ENCODE results near the gene FAM78A.

Gene FAM78A

DNA sequence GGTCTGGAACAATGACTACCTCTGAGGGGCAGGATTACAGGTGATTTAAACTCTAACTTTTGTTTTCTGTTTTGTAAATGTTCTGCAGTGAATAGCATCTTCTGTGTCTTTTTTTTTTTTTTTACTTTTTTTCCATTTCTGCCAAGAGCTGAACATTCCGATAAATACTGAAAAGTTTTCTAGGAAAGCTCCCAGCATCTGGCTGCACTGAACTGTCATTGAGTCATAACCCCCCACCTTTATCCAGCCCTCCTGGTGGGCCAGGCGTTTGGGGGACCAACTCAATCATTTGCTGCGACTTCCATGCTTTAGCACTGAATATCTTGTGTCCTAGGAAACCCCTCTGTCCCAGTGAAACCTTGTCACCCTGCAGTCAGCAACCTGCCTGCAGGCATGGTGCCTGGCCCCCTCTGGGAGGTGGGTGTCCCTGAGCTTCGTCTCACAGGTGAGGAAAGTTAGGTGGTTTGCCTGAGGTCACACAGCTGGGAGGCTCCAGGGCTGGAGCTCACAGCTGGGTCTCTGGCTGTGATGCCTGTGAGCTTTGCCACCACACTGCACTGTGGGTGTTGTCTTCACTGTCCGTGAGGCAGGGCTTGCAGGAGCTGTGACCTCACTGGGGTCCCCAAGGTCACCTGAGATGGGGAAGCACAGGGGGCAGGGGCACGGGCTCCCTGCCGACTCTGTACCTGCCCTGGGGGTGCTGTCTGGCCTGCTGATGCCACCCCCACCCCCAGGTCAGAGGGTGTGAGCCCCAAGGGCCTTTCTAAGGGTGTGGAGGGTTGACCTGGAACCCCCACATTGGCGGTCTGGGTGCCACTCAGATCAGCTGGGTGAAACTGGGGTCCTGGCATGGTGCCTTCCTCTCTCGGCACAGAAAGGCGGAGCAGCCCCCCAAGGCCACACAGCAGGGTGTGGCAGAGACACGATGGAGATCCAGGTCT lies 27.3 kb upstream of the FAM78A start:
- no peak for DNase-seq (ENCODE audit: low read depth, low spot score)

DNA sequence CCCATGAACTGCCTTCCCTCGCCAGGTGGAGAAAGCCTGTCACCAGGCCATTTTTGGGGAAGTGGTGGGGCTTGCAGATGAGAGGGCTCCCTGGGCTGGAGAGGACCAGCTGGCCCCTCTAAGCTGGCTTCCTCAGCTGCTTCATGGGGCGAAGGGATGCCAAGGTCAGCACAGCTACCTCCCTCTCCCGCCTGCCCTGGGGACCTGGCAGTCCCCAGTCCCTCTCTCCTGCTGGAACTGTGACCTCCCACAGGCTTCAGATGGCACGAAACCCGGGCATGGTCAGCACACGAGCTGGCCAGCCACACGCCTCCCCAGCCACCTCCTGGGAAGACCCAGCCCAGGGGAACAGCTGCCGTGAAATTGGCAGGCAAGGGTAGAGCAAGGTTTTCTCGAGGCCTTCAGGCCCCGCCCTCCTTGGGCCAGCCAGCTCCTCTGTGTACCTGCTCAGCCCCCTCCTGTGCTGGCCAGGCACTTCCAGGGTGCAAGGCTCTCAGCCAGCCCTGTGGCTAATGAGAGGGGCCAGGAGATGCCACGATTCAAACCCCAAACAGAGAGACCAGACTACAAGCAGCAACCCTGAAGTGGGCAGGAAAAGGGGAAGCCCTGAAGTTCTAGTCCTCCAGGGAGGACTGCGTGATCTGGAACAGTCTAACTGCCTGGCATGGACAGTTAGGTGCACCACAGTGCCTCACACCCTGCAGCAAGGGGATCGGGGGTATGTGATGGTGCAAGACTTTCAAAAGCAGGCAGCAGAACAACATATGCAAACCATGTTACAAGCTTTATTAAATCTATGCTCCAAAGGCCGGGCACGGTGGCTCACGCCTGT lies 26.1 kb upstream of the FAM78A start:
- no peak for DNase-seq (ENCODE audit: low read depth, low spot score)

DNA sequence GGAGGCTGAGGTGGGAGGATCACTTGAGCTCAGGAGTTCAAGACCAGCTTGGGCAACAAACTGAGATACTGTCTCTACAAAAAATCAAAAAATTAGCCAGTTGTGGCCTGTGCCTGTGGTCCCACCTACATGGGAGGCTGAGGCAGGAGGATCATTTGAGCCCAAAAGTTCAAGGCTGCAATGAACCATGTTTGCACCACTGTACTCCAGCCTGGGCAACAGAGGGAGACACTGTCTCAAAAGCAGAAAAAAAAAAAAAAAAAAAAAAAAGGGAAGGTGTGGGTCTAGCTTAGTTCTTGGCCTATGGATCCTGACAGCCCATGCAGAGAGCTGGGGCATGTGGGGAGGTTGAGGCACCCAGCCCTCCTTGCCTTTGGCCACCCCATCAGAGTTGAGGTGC lies 24.1 kb upstream of the FAM78A start:
- DNase-seq (ENCODE audit: low read depth, low spot score) = no peak

DNA sequence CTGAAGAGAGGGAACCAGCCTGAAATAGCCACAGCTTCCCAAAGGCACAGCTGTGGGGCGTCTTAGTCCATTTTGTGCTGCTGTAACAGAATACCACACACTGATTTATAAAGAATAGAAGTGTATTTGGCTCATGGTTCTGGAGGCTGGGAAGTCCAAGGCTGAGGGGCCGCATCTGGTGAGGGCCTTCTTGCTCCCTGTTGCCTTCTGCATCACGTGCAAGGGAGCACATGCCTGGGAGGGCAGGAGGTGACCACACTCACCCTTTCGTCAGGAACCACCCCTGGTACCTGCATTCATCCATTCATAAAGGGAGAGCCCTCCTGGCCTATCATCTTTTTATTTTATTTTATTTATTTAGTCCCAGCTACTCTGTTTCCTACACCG lies 23.6 kb upstream of the FAM78A start:
- DNase-seq (ENCODE audit: low read depth, low spot score) = no peak

DNA sequence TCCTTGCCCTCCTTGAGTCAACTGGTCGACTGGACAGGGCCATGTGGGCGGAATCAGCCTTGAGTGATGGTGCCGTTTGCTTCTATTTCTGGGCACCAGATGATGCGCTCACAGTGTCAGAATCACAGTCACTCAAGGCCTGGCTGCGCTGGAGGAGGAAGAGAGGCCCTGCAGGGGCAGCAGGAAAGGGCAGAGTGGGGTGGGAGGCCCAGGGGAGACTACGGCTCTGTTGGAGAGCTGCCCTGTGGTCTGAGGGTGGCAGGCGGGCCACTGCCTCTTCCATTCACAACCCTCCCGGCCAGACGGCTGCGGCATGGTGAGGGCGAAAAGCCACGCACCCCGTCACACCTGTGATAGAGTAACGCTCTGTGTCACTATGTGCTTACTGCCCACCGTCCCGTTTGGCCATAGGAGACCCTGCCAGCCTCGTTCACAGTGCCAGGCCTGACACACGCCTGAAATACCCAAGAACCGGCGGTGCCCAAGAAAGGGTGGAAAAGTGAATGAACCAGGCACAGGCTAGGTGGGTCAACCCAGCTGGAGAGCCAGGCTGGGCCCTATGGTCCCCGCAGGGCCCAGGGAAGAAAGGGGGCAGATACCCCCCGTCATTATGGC lies 23.1 kb upstream of the FAM78A start:
- no peak for DNase-seq (ENCODE audit: low read depth, low spot score)

DNA sequence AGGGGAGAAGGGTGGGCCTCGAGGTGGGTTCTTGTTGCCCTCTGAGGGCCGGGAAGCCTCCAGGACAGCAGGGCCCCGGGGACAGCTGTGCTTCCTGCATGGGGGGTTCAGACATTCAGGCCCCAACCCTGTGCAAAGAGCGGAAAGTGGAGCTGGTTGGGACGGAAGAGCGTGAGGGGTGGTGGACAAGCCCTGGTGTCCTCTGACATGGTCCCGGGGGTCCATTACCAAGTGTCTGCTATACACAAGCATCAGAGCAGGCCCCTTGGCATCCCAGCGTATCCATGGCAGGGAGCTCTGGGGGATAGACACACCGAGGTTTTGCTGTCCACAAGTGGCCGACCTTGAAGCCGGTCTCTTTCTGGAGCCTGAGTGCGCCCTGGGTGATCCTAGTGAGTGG lies 22.5 kb upstream of the FAM78A start:
- DNase-seq (ENCODE audit: low read depth, low spot score) = no peak

DNA sequence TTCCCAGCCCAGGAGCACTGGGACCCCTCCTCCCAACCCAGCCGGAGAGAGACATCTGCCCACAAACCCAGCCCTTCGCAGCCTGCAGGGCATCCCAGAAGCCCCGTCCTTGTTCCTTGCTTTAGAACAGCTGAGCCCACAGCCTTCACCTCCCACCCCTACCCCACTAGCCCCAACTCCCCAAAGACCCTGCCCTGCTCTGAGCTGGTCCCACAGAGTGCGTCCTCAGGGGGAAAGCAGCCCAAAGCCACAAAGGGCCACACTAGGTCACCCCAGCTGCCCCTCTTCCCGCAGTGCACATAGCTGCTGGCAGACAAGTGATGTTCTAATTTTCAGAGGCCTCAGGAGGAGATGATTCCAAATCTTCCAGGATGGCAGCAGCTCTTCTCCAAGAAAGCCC lies 22.0 kb upstream of the FAM78A start:
- DNase-seq (ENCODE audit: low read depth, low spot score) = no peak

DNA sequence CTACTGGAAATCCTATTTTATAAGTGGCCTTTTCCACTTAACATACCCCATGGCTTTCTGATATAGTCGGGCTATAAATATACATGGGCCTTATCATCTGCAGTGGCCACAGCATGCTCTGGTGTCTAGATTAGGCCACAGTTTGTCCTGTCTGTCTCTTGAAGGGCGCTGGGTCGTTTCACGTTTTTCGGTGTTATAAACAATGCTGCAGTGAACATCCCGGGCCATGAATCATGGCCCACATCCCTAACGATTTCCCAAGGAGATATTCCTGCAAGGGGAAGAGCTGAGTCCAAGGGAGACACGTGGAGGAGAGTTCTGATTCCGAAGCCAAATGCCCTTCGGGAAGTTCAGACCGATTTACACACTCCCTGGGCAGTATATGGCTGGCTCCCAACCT lies 21.6 kb upstream of the FAM78A start:
- DNase-seq (ENCODE audit: low read depth, low spot score) = no peak

DNA sequence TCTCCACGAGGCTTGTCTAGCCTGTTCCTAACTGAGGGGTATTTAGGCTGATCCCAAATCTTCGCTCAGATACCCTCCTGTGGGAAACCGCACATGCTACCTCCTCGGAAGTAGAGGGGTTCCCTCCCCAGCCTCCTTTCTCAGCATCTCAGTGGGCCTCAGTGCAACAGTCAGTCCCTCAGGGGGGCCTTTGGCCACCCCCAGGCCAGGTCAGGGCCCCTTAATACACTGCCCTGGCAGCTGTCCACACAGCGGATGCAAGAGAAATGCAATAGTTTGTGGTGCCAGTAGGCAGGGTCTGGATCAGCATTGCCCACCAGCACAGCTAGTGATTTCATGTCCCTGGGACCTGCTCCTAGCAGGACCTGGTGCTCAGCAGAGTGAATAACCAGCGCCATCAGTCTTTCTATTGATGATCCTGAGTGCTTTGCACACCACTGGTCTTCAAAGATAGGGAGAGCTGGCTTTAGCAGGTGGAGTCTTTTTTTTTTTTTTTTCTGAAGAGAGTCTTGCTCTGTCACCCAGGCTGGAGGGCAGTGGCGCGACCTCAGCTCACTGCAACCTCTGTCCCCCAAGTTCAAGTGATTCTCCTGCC lies 20.7 kb upstream of the FAM78A start:
- DNase-seq (ENCODE audit: low read depth, low spot score) = no peak

DNA sequence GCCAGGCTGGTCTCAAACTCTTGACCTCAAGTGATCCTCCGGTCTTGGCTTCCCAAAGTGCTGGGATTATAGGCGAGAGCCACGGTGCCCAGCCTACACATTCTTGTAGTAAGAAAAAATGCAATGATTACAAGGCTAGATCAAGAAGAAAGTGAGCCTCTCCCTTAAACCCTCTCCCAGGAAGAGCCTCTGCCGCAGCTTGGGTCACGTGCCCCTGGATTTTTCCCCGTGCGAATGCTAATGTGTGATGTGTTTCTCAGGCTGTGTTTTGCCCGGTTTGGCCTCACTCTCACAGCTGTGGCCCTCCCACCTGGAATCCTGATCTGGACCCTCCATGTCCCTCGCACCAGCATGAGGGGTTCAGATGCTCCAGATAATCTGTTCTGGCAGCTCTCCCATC lies 20.1 kb upstream of the FAM78A start:
- DNase-seq (ENCODE audit: low read depth, low spot score) = no peak

DNA sequence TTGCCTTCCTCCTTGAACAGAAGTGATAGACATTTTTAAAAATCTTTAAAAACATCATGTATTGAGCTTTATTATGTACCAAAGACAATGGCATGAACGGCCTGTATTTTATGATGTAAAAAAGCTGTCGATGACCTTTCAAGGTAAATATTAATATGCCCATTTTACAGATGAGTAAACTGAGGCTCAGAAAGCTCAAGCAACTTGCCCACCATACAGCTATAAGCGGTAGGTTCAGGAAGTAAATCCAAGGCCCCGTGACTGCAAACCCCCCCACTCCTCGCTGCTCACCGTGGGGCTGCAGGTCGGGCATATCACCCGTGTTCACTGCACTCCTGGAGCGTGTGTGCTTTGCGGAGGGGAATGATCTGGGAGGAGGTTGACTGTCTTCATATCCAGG lies 16.6 kb upstream of the FAM78A start:
- DNase-seq (ENCODE audit: low read depth, low spot score) = no peak

DNA sequence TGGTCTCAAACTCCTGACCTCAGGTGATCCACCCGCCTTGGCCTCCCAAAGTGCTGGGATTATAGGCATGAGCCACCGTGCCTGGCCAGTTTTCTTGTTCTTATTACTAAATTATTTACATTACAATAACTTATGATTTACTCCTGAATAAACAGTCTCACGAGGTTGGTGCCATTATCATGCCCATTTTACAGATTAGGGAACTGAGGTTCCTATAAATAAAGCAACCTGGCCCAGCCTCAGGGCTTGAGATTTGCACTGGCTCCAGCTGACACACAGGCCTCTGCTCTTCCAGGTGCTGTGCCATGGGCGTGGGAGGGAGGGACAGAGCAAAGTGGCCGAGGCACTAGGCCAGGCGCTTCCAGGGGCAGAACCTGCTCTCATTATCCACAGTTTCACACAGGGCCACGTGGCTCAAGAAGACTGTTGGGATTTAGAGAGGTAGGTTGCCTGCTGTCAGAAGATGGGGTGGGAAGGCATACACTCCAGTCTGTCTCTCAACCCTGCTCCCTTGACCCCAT lies 15.5 kb upstream of the FAM78A start:
- no peak for DNase-seq (ENCODE audit: low read depth, low spot score)

DNA sequence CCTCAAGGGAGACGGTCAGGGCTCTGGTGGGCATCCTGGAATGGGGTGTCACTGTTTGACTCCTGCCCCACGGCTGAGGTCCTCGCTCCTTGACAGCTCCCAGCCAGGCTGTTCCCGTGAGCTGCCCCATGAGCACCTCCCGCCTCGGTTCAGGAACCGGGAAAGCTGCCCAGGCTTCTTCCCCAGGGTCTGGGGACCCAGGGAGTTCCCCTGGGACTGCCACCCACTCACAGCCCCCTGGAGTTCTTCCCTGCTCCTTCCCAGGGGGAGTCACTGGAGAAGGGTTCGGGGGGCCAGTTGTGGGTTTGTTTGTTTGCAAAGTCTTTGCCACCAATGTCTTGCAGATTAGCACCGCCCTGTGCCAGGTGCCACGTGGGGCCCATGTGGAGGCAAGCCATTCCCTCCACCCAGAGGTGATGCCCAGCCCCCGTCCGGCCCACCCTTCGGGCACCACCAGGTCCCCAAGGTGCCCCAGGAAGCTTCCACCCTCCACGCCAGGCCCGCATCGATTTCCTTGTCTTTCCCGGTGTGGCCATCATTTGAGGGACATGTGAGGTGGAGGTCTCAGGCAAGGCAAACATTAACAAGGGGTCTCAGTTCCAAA lies 14.6 kb upstream of the FAM78A start:
- DNase-seq (ENCODE audit: low read depth, low spot score) = no peak

DNA sequence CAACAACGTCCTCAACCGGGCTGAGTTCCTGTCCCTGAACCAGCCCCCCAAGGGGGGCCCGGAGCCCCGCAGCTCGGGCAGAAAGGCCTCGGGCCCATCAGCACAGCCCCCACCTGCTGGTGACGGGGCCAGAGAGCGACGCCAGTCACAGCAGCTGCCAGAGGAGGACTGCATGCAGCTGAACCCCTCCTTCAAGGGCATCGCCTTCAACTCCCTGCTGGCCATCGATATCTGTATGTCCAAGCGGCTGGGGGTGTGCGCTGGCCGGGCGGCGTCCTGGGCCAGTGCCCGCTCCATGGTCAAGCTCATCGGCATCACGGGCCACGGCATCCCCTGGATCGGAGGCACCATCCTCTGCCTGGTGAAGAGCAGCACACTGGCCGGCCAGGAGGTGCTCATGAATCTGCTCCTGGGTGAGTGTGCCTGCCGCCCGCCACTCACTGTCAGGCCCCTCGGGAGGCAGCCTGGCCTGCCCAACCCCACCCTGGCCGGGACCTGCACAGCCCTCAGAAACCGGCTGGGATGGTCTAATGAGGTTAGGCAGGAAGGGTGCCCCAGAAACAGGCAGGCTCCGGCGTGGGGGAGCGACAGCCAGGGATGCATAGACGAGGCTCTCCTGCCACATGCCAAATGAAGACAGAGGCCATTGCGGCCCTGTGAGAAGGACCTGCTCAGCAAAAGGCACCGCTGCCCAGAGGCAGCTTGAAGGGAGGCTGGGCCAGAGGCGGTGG lies 13.9 kb upstream of the FAM78A start:
- DNase-seq (ENCODE audit: low read depth, low spot score) = no peak

DNA sequence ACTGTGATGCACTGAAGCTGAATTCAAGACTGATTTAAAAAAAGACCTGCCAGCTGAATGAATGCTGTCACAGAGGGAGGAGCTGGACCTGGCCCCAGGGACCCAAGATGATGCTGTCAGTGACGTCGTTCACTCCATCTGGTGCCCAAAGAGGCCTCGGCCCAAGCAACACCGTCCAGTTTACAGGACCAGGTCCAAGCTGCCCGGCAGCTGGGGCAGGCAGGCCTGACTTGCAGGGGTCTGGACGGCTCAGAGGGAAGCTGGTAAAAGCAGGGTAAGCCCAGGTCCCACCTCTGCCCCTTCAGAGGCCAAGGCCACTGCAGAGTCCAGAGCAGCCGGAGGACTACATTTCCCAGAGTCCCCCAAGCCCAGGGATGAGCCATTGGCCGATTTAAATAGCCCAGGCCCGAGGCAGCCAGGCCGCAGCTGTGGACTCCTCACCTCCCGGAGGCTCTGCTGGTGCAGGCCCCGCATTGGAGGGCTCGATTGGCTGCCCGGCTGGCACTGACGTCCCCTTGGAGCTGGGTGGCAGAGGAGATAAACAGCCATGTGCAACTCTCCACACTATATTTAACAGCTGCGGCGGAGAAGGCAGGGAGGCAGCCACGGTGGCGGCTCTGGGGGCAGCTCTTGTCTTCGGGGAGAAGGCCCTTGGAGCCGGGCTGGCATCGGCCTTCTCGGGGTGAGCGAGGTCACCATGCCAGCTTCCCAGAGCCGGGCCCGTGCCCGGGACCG lies 13.2 kb upstream of the FAM78A start, which contains the start of gene PLPP7:
Gene PLPP7, plus strand, starts transcription at position 423 of the 735 bp plus-strand sequence. Its CDS starts 275 bp downstream, at position 698.
- DNase-seq (ENCODE audit: low read depth, low spot score) = peak; percentile 59

DNA sequence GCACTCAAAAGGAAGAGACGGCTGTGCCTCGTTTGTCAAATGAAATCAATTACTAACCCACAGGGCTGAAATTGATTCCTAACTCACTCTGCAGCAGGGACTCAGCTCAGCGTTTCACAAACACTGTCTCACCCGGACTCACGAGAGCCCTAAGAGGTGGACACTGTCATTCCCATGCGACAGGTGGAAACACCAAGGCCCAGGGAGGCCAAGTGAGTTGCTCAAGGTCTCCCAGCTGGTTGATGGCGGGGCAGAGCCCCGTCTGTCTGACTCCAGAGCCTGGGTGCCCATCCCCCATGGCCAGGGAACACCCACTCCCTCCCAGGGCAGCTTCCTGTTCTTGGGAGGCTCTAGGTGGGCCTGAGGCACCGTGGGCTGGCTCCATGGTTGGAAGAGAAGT lies 11.9 kb upstream of the FAM78A start:
- DNase-seq (ENCODE audit: low read depth, low spot score) = no peak

DNA sequence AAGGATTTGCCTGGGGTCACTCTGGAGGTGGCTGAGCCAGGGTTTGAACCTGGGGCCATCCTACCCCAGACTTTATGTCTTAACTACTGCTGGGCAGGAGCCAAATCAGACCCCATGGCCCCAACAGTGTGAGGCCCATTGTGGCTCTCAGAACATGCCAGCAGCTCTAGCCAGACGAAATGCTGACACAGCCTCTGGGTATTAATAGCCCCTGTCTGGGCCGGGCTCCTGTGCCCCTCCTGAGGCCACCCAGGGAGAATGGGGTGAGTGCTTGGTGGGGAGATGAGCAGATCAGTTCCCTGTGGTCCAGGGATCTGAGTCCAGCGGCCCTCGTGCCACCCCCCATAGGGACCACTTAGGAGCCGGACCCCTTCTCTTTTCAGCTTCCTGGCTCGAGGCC lies 11.0 kb upstream of the FAM78A start:
- DNase-seq (ENCODE audit: low read depth, low spot score) = no peak

DNA sequence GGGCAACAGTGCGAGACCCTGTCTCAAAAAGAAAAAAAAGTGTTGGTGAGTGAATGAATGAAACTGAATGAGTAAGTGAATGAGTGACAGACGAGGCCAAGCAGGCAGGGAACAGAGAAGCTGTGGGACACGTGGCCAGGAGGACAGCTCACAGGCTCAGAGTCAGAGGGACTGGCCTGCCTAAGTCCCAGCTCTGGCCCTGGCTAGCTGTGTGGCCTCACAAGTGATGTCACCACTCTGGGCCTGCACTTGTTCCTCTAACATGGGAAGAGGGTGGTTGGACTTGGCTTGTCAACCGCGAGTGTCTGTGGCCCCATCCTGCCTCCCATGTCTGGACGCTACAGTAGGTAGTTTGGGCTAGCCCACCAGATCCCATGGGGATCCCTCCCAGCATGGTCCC lies 8.5 kb upstream of the FAM78A start:
- DNase-seq (ENCODE audit: low read depth, low spot score) = no peak

DNA sequence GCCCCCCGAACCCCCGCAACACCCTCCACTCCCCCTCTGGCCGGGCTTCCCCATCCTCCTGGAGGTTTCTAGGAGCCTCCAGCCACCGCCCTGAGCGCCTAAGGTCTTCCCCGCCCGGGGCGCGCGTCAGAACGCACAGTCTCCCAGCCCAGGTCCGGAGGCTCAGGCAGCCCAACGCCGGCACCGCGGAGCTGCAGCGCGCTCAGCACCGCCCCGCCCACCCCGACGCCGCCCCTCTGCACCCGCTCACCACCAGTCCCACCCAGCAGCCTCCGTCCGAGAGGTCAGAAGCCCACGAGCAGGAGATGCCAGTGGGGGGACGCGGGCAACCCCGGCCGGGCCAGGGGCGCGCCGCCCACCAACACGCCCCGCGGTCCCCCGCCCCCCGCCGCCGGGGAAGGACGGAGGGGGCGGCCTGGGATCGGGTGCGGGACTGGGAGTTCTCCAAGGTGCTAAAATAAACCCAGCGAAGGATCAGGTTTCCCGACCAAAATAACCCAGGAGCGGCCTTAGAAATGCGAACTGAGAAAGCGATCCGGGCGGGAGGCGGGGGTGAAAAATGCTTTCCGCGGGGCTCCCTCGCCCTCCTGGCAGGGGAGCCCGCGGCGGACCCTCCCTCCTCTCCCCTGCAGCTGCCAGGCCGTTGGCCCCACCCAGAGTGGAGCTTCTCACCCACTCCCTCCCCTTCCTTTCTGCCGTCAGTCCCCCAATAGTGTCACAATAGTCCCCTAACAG lies 6.5 kb upstream of the FAM78A start:
- DNase-seq (ENCODE audit: low read depth, low spot score) = peak; percentile 67
